Gastrocnemius medialis (tissue), 4 donors: ENCODE results near the gene SORBS1. TPM values are rescaled to one million over a fixed set of nuclear protein-coding genes. Genes with fewer than 3 reads are reported as not detected.

Source experiments
- ATAC-seq, 2 donors: fragments of 150-250 bp; one replicate each; pipeline ENCODE4 v1.9.1; 2016
- DNase-seq, 2 donors: peaks; one replicate each; pipeline ENCODE4 v3.0.0-alpha.2; 2019
- H3K27ac ChIP-seq, 4 donors: fragments of 200-600 bp; sonication (generic); 1 replicate in 1 of 4; 2 replicates in 3 of 4; pipeline ENCODE4 v1.5.1; 2016 to 2018; ENCODE audit warnings: mild to moderate bottlenecking in 2 of 4, moderate library complexity in 1 of 4
- H3K27me3 ChIP-seq, 3 donors: fragments of 200-600 bp; sonication (generic) in 2 of 3; 1 replicate in 1 of 3; 2 replicates in 2 of 3; pipeline versions ENCODE4 v1.5.1 to v1.6.0; 2016 to 2019; ENCODE audit warnings: mild to moderate bottlenecking in 1 of 3, moderate library complexity in 1 of 3
- H3K36me3 ChIP-seq, 2 donors: fragments of 200-600 bp; sonication (generic) in 1 of 2; one replicate each; pipeline ENCODE4 v1.5.1; 2017 to 2018
- H3K4me1 ChIP-seq, 2 donors: fragments of 200-600 bp; sonication (generic) in 1 of 2; one replicate each; pipeline ENCODE4 v1.5.1; 2016 to 2017; ENCODE audit warnings: mild to moderate bottlenecking in 2 of 2
- H3K4me3 ChIP-seq, 4 donors: fragments of 200-600 bp; sonication (generic) in 3 of 4; 1 replicate in 1 of 4; 2 replicates in 3 of 4; pipeline ENCODE4 v1.5.1; 2016 to 2019; ENCODE audit warnings: mild to moderate bottlenecking in 2 of 4
- H3K9me3 ChIP-seq, 3 donors: fragments of 200-600 bp; sonication (generic) in 2 of 3; 1 replicate in 1 of 3; 2 replicates in 2 of 3; pipeline ENCODE4 v1.5.1; 2016 to 2019
- CTCF ChIP-seq, 5 experiments: fragments of 450-650 bp in 3 of 5; fragments of 200-600 bp in 2 of 5; sonication (generic) in 2 of 5; IDR thresholded peaks in 4 of 5; conservative IDR thresholded peaks in 1 of 5; 1 replicate in 4 of 5; 2 replicates in 1 of 5; pipeline ENCODE4 v1.5.1; 2016 to 2019; ENCODE audit warnings: antibody characterized with exemption in 5 of 5, mild to moderate bottlenecking in 3 of 5, moderate library complexity in 3 of 5
- POLR2A ChIP-seq, 2 donors: fragments of 450-650 bp; IDR thresholded peaks; one replicate each; pipeline ENCODE4 v1.6.1; 2017; ENCODE audit warnings: antibody characterized with exemption in 2 of 2, mild to moderate bottlenecking in 2 of 2, moderate library complexity in 2 of 2
- in situ Hi-C, 4 donors: fragments of 200-750 bp; cut with MboI; loops; one replicate each; pipeline versions ENCODE4 v1.15.0 to v1.8.0; 2017; ENCODE audit warnings: low sequenced_read_pairs in 4 of 4
- intact Hi-C: fragments of 100-400 bp; cut with DNase I; formaldehyde crosslinking; loops from one replicate; pipeline ENCODE4 v1.15.1; 2023; ENCODE audit warnings: low total_unique reads
- total RNA-seq, 4 donors: library from RNA; depleted of rRNA; stranded (reverse); fragments of >200 nt; gene quantifications; one replicate each; pipeline versions ENCODE4 v1.1.0 to v1.2.3, GENCODE V29; 2016

The SORBS1 gene
- total RNA-seq, 4 donors from 2014 or later = 146 to 331 (median 186) TPM

DNA sequence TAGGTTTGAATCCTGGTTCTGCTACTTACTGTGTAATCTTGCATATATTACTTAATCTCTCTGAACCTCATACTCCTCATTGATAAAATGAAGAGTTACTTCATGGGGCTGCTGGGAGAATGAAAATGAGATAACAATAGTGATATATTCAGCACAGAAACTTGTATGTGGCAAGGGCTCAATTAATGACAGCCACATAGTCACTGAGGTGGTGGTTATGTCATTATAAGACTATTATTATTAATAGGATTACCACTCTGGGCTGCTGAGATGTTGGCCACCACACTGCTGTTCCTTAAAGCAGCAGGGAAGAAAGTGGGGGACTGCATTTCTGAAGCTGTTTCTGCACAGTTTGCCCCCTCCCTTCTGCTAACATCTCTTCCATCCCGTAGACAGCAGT, 170.0 kb downstream of the SORBS1 start:
- no peak for ATAC-seq
- peaks cover 0 to 32% of the 10 kb centered on the region in 2 donors for H3K36me3 ChIP-seq
- in situ Hi-C loops (no loop called here), intact Hi-C loops (loop anchor here (2.0 kb wide), 1 partner anchor 14 kb away; no protein-coding TSS in a partner anchor)
- H3K4me1 ChIP-seq = peaks cover 31% of the 10 kb centered on the region in 2 donors
- H3K4me3 ChIP-seq = no peak overlapping the region
- peak overlapping the region; percentile 91 to 98 (median 97) for H3K27ac ChIP-seq
- H3K9me3 ChIP-seq = no peaks in the 10 kb centered on the region
- no peak for DNase-seq
- TF ChIP-seq CTCF (IDR thresholded peaks at IDR 0.05 in 4 of 5, conservative IDR thresholded peaks at IDR 0.05 in 1 of 5) = no peak
- no peak for TF ChIP-seq POLR2A (IDR thresholded peaks at IDR 0.05)
- H3K27me3 ChIP-seq = no peaks in the 10 kb centered on the region

- peaks cover 31% of the 10 kb centered on the region in 2 donors for H3K4me1 ChIP-seq
- ATAC-seq = no peak
- H3K27ac ChIP-seq = peak overlapping the region; percentile 56 to 98 (median 72)
- in situ Hi-C loops (no loop called here), intact Hi-C loops (loop anchor here (2.0 kb wide), 1 partner anchor 13 kb away; no protein-coding TSS in a partner anchor)
- no peaks in the 10 kb centered on the region for H3K27me3 ChIP-seq
- TF ChIP-seq POLR2A (IDR thresholded peaks at IDR 0.05) = no peak
- no peak for TF ChIP-seq CTCF (IDR thresholded peaks at IDR 0.05 in 4 of 5, conservative IDR thresholded peaks at IDR 0.05 in 1 of 5)
- H3K36me3 ChIP-seq = peaks cover 0 to 31% of the 10 kb centered on the region in 2 donors
- H3K4me3 ChIP-seq = no peak overlapping the region
- H3K9me3 ChIP-seq = no peaks in the 10 kb centered on the region
- DNase-seq = no peak
Observed at GRCh38 chr10:95389982-95390381, 171.2 kb downstream of the SORBS1 start.

- no peak for TF ChIP-seq CTCF (IDR thresholded peaks at IDR 0.05 in 4 of 5, conservative IDR thresholded peaks at IDR 0.05 in 1 of 5)
- TF ChIP-seq POLR2A (IDR thresholded peaks at IDR 0.05) = no peak
- intact Hi-C loops (no loop called here), in situ Hi-C loops (no loop called here)
- H3K4me1 ChIP-seq = peaks cover 27 to 28% of the 10 kb centered on the region in 2 donors
- H3K9me3 ChIP-seq = no peaks in the 10 kb centered on the region
- peak overlapping the region; percentile 56 to 98 (median 72) for H3K27ac ChIP-seq
- no peaks in the 10 kb centered on the region for H3K27me3 ChIP-seq
- peaks cover 0 to 39% of the 10 kb centered on the region in 2 donors for H3K36me3 ChIP-seq
- ATAC-seq (no peak), DNase-seq (no peak)
- H3K4me3 ChIP-seq = no peak overlapping the region
Observed at GRCh38 chr10:95389176-95389575, 172.0 kb downstream of the SORBS1 start.

GRCh38 chr10:95388539-95388938, 172.6 kb downstream of the SORBS1 start:
- Histone ChIP-seq H3K4me3 (no peak overlapping the region), H3K27me3 (no peaks in the 10 kb centered on the region), H3K27ac (peak overlapping the region; percentile 56 to 98 (median 72)), H3K36me3 (peaks cover 0 to 45% of the 10 kb centered on the region in 2 donors), H3K9me3 (no peaks in the 10 kb centered on the region), H3K4me1 (peaks cover 24 to 27% of the 10 kb centered on the region in 2 donors)
- ATAC-seq (peak; percentile 49 to 67), DNase-seq (no peak)
- in situ Hi-C loops = no loop called here
- intact Hi-C loops = no loop called here
- no peak for TF ChIP-seq CTCF (IDR thresholded peaks at IDR 0.05 in 4 of 5, conservative IDR thresholded peaks at IDR 0.05 in 1 of 5)
- TF ChIP-seq POLR2A (IDR thresholded peaks at IDR 0.05) = no peak

GRCh38 chr10:95388109-95388471, 173.1 kb downstream of the SORBS1 start:
- H3K4me1 ChIP-seq = peaks cover 24 to 27% of the 10 kb centered on the region in 2 donors
- intact Hi-C loops (no loop called here), in situ Hi-C loops (no loop called here)
- no peak for ATAC-seq
- H3K9me3 ChIP-seq = no peaks in the 10 kb centered on the region
- H3K27ac ChIP-seq = peak overlapping the region; percentile 56 to 98 (median 72)
- no peak overlapping the region for H3K4me3 ChIP-seq
- DNase-seq = no peak
- TF ChIP-seq POLR2A (IDR thresholded peaks at IDR 0.05) (no peak), CTCF (IDR thresholded peaks at IDR 0.05 in 4 of 5, conservative IDR thresholded peaks at IDR 0.05 in 1 of 5) (no peak)
- no peaks in the 10 kb centered on the region for H3K27me3 ChIP-seq
- peaks cover 0 to 50% of the 10 kb centered on the region in 2 donors for H3K36me3 ChIP-seq
